ENCODE data around the gene PRKN.

Gene PRKN

DNA sequence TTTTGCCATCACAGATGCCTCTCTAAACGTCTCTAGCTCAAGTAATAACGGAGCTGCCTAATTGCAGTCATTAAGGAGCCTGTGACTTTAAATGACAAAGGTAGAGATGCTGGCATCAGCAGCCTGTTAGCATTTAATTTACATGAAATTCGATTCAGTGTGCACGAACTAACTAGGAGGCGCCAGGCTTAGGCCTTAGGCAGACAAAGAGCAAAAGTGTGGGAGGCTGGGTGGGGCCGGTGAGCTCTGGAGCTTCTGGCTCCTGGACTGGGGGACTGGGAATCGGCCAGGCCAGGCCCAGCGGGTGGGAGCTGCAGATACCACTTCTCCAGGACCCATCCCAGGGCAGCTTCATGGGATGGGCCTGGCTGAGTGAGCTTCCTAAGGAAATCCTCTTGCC, 1283.7 kb downstream of the PRKN start:
- no peak overlapping the region for H3K4me3 ChIP-seq (ENCODE audit: low read length)
- TF ChIP-seq, protein P1, sequence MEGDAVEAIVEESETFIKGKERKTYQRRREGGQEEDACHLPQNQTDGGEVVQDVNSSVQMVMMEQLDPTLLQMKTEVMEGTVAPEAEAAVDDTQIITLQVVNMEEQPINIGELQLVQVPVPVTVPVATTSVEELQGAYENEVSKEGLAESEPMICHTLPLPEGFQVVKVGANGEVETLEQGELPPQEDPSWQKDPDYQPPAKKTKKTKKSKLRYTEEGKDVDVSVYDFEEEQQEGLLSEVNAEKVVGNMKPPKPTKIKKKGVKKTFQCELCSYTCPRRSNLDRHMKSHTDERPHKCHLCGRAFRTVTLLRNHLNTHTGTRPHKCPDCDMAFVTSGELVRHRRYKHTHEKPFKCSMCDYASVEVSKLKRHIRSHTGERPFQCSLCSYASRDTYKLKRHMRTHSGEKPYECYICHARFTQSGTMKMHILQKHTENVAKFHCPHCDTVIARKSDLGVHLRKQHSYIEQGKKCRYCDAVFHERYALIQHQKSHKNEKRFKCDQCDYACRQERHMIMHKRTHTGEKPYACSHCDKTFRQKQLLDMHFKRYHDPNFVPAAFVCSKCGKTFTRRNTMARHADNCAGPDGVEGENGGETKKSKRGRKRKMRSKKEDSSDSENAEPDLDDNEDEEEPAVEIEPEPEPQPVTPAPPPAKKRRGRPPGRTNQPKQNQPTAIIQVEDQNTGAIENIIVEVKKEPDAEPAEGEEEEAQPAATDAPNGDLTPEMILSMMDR (IDR thresholded peaks at IDR 0.05; ENCODE audit: insufficient read depth, low read depth, low read length, missing control alignments): no peak
- DNase-seq (ENCODE audit: low read depth): no peak

- no peak for DNase-seq (ENCODE audit: low read depth)
- no peak overlapping the region for H3K4me3 ChIP-seq (ENCODE audit: low read length)
- TF ChIP-seq, protein P1 (IDR thresholded peaks at IDR 0.05; ENCODE audit: insufficient read depth, low read depth, low read length, missing control alignments): no peak
Measured at GRCh38 chr6:161442420-161442819, 1285.1 kb downstream of the PRKN start.

DNA sequence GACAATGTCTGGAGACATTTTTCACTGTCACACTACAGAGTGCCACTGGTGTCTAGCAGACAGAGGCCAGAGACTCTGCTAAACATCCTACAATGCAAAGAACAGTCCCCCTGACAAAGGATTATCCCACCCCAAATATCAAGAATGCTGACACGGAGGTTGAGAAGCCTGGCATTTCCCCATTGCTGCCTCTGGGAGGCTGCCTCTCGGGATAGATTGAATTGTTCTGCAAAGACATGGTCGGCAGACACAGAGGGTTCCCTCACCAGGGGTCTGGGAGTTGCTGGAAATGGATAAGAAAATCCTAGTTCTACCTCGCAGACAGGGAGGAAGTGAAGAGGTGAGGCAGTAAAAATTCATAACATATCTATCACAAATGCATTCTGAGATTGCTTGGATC, 1287.3 kb downstream of the PRKN start:
- TF ChIP-seq, protein P1 (IDR thresholded peaks at IDR 0.05; ENCODE audit: insufficient read depth, low read depth, low read length, missing control alignments): no peak
- DNase-seq (ENCODE audit: low read depth): no peak
- no peak overlapping the region for H3K4me3 ChIP-seq (ENCODE audit: low read length)

DNA sequence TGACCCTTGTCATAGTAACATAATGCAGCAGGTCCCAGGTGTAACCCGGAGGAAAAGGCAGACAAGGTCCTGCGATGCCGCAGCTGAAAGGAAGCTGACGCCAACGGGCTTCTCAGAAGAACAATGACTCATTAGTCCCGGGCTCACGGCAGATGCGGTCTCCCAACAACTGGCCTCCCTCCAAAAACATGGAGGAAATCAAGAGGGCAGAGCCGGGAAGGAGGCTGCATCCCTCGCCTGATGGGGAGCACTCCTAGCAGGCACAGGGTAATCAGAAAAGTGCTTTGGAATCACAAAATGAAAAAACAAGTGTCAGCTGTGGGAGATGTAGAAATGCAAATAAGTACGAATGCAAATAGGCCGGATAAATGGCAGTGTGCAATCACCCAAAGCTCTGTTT, 1288.5 kb downstream of the PRKN start:
- TF ChIP-seq, protein P1 (IDR thresholded peaks at IDR 0.05; ENCODE audit: insufficient read depth, low read depth, low read length, missing control alignments): no peak
- H3K4me3 ChIP-seq (ENCODE audit: low read length): no peak overlapping the region
- peak; percentile 86 for DNase-seq (ENCODE audit: low read depth)

DNA sequence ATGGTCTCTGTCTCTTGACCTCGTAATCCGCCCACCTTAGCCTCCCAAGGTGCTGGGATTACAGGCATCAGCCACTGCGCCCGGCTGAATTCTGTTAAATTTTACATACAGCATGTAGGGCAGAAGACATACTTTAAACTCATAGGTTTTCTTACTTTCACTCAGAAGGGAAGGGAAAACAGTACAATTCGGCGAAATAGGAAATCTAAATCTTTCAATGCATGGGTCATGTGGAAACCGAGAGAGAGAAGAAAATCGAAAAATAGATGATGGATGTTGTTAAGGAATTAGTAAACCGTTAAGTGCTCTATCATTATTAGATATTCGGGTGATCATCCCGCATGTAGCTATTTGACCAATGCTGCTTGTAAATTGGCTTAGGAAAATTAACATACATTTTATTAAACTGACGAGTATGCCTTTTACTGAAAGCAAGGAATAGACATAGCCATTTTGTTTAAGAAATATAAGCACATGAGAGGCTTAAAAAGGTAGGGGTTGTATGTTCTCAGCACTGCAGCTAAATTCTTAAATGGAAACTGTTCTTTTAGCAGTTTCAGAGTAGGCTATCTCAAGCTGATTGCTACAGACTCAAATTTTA, 1289.0 kb downstream of the PRKN start:
- TF ChIP-seq, protein P1 (IDR thresholded peaks at IDR 0.05; ENCODE audit: insufficient read depth, low read depth, low read length, missing control alignments): no peak
- no peak overlapping the region for H3K4me3 ChIP-seq (ENCODE audit: low read length)
- DNase-seq (ENCODE audit: low read depth): no peak

- peak; percentile 45 for DNase-seq (ENCODE audit: low read depth)
- H3K4me3 ChIP-seq (ENCODE audit: low read length): no peak overlapping the region
- TF ChIP-seq, protein P1 (IDR thresholded peaks at IDR 0.05; ENCODE audit: insufficient read depth, low read depth, low read length, missing control alignments): no peak
Measured at GRCh38 chr6:161437851-161438250, 1289.7 kb downstream of the PRKN start.

Measured in epithelial cell of esophagus (primary cell).